UCSD-AML1 (cell line): ENCODE results near the gene ZSCAN25.
"Not testable (repeated sequence)": the region's sequence is repeated elsewhere in the genome, so short reads cannot be mapped to it uniquely, and the experiment has no call there.

Source experiments
- DNase-seq: peaks from one replicate; lab custom pipeline; 2025; ENCODE audit not compliant: unreplicated experiment; lab: John Stamatoyannopoulos, UW

Gene ZSCAN25

DNA sequence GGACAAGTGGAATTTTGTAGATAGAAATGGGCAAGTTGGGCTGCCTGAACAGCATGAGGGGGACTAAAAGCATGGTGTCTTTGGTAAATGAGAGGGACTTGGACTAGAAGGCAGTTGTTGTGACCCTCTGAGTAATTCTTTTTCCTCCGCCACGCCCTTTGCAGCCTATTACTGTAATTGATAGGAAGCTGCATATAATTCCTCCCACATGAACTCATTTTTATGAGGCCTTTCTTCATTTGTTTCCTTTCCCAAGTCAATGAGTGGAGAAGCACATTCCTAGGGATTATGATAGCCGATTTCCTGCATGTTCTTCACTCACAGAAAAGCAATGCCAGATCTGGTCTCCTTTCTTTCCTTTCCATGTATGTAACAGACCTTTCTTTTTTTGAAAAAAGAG lies 27.7 kb downstream of the ZSCAN25 start:
- DNase-seq = no peak

- DNase-seq = no peak
Measured at GRCh38 chr7:99645590-99645989, 28.8 kb downstream of the ZSCAN25 start.

GRCh38 chr7:99648843-99649242 lies 32.1 kb downstream of the ZSCAN25 start:
- no peak for DNase-seq

GRCh38 chr7:99651290-99651689 lies 34.5 kb downstream of the ZSCAN25 start:
- DNase-seq = no peak

GRCh38 chr7:99652671-99653070 lies 35.9 kb downstream of the ZSCAN25 start:
- no peak for DNase-seq

DNA sequence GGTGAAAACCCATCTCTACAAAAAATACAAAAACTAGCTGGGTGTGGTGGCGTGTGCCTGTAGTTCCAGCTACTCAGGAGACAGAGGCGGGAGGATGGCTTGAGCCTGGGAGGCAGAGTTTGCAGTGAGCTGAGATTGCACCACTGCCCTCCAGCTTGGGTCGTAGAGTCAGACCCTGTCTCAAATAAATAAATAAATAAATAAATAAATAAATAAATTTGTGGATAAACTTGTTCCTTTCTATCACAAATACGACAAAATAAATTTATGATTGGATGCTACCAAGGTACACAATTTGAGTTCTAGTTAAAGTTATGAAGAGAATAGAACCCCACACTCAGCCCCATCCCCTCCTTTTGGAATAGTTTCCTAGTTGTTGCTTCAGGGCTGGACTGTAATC lies 36.5 kb downstream of the ZSCAN25 start:
- DNase-seq = not testable (repeated sequence)

DNA sequence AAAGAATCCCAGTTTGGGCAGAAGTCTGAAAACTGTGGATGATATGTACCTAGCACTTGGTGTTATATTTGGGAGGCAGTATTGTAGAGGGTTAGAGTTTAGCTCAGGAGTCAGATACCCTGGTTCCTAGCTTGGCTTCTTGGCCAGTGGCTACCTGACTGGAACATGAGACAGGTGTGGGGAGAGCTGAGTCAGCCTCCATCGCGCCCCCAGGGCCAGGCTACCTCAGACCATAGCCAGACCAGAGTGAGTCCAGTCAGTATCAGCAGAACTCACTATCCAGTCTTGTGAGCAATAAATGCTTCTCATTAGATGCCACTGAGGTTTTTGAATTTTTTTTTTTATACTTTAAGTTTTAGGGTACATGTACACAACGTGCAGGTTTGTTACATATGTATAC lies 37.0 kb downstream of the ZSCAN25 start:
- DNase-seq = no peak

GRCh38 chr7:99654626-99655025 lies 37.9 kb downstream of the ZSCAN25 start:
- not testable (repeated sequence) for DNase-seq

- not testable (repeated sequence) for DNase-seq
Measured at GRCh38 chr7:99657879-99658278, 41.1 kb downstream of the ZSCAN25 start.

GRCh38 chr7:99665312-99666012 lies 48.7 kb downstream of the ZSCAN25 start:
- no peak for DNase-seq

DNA sequence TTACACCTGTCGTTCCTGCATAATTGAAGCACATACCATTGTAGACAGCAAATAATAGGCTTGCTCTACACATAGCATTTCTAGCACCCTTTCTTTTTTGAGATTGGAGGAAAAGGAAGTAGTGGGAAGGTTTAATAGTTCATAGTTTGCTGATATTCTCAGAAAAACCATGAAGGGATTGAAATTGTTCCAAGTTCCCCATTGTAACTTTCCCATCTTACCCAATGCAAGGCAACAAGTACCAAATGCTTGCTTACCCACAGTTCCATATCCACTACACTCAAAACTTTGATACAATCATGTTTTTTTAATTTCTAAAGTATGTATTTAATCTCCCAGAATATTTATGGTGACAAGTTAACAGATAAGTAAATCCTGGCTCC lies 49.3 kb downstream of the ZSCAN25 start:
- DNase-seq = no peak

GRCh38 chr7:99667179-99667578 lies 50.4 kb downstream of the ZSCAN25 start:
- no peak for DNase-seq

DNA sequence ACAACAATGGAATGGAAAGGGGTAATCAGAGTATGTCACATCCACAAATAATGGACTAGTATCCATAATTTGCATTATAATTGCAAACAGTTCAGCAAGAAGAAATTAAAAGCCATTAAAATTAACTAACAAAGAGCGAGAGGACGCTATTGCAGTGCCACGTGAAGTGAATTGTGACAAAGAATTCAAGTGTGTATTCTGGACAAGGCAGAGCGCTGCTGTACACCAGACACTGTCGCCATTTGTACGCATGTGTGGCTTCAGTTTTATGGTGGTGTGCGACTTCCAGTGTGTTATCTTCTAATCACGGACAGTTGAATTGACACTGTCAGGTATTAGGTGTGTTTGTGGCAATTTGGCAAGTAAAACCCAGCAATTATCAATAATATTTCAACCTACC lies 51.8 kb downstream of the ZSCAN25 start:
- no peak for DNase-seq

- DNase-seq = no peak
Measured at GRCh38 chr7:99669782-99670181, 53.0 kb downstream of the ZSCAN25 start.

GRCh38 chr7:99672573-99672972 lies 55.8 kb downstream of the ZSCAN25 start:
- DNase-seq = no peak

DNA sequence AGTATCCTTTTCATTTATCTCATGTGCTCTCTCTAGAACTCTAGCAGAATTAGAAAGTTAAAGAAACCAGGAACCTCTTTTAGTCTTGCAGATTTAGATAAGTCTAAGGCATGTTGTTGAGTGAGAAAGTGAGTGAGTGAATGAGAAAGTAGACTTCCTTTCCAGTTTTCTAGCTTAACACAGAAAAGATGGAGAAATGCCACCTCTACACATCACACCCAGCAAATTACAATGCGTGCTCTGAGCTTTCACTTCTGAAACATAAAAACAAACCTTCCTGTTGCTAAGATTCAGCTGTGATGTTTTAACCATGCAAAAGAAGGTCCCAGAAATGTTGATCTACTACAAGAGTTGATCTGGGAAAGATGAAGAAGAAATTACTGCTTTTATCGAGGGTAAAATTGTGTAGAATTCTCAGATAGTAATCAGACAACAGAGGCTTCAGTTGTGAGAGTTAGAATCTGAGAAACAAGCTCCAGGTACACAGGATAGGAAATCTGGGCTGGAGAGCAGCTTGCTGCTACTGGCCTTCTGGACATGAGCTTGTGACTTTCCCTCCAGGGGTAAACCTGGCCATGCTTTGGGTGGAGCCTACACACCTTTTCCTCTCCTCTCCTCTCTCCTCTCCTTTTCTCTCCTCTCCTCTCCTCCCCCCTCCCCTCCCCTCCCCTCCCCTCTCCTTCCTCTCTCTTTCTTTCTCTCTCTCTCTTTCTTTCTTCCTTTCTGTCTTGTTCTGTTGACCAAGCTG lies 58.4 kb downstream of the ZSCAN25 start:
- DNase-seq = no peak

- DNase-seq = no peak
Measured at GRCh38 chr7:99677013-99677647, 60.4 kb downstream of the ZSCAN25 start.

GRCh38 chr7:99677648-99678045 lies 60.9 kb downstream of the ZSCAN25 start:
- no peak for DNase-seq

DNA sequence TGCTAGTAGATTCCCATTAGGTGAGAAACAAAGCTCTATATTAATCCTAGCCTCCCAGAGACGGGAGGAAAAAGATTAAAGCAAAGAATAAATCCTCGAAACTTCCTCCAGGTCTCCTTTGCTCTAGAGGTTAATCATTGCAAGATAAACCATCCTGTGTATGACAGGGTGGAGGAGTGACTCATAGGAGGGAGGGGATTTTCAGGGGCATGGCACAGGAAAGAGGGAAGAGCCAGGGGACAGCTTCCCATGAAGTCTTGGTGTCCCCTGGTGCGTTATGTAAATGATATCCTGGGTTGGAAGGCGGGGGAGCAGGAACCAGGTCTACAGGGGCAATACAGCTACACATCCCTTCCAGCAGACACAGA lies 62.3 kb downstream of the ZSCAN25 start:
- no peak for DNase-seq

DNA sequence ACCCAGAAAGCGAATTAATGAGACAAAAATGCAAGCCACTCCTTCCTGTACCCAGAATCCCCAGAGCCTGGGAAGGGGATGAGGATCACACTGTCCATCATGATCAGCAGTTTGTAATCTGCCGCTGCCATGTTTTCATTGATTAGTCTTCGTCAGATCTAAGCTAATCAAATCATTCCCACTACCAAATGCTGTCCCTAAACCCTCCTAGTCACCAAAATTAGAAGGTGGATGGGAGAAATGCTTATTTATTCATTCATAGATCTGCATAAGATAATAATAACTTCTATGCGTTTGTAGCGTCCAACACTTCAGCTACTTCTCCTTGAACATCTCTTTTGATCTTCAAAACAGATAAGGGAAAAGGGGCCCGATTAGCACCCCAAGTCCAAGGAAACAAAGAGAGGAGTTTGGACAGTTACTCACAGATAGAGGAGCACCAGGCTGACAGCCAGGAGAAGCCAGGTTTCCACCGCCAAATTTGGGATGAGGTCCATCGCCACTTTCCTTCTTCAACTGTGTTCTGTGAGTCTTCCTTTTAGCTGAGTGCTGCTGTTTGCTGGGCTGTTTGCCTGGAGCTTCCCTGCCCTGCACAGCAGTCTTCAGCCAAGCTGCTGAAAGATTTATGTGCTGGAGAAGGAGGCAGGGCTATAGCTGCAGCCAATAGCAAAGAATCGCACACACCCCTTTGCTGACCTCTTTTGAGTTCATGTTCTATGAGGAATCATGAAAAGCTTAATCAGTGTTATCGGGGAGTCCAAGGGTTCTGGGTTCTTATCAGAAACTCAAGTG lies 62.9 kb downstream of the ZSCAN25 start, which contains the start of gene CYP3A5:
CYP3A5 (minus strand) TSS at position 597 of the 792 bp plus-strand sequence; CDS start at position 497, 100 bp downstream.
- no peak for DNase-seq
